ENCODE data around the gene IKZF4.
"Not testable (repeated sequence)": the region's sequence is repeated elsewhere in the genome, so short reads cannot be mapped to it uniquely, and the experiment has no call there.

The IKZF4 gene

DNA sequence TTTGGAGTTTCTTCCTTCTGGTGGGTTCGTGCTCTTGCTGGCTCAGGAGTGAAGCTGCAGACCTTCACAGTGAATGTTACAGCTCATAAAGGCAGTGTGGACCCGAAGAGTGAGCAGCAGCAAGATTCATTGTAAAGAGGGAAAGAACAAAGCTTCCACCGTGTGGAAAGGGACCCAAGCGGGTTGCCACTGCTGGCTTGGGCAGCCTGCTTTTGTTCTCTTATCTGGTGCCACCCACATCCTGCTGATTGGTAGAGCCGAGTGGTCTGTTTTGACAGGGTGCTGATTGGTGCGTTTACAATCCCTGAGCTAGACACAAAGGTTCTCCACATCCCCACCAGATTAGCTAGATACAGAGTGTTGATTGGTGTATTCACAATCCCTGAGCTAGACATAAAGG is 21.3 kb upstream of the IKZF4 start:
- not testable (repeated sequence) for H3K27me3 ChIP-seq (ENCODE audit: control insufficient read depth in 1 of 2, insufficient read depth in 2 of 2, low read length in 2 of 2); H3K9ac ChIP-seq (ENCODE audit: low read length in 2 of 2); H3K4me3 ChIP-seq (ENCODE audit: low read length in 2 of 2); H3K9me3 ChIP-seq (ENCODE audit: control insufficient read depth in 2 of 2, low read length in 2 of 2); H3K27ac ChIP-seq (ENCODE audit: low read length)
- Histone ChIP-seq H3K4me1 (ENCODE audit: control insufficient read depth, insufficient read depth, low read length) (peaks cover 13% of the 10 kb centered on the region), H3K36me3 (ENCODE audit: control insufficient read depth in 2 of 2, insufficient read depth in 2 of 2, low read length in 2 of 2) (peaks cover 5 to 11% of the 10 kb centered on the region in 2 donors)

DNA sequence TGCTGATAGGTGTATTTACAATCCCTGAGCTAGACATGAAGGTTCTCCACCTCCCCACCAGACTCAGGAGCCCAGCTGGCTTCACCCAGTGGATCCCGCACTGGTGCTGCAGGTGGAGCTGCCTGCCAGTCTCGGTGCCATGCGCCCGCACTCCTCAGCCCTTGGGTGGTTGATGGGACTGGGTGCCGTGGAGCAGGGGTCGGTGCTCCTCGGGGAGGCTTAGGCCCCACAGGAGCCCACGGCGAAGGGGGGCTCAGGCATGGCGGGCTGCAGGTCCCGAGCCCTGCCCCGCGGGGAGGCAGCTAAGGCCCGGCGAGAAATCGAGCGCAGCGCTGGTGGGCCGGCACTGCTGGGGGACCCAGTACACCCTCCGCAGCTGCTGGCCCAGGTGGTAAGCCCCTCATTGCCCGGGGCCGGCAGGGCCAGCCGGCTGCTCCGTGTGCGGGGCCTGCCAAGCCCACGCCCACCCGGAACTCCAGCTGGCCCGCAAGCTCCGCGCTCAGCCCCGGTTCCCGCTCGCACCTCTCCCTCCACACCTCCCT is 20.8 kb upstream of the IKZF4 start:
- peaks cover 9 to 11% of the 10 kb centered on the region in 2 donors for H3K36me3 ChIP-seq (ENCODE audit: control insufficient read depth in 2 of 2, insufficient read depth in 2 of 2, low read length in 2 of 2)

DNA sequence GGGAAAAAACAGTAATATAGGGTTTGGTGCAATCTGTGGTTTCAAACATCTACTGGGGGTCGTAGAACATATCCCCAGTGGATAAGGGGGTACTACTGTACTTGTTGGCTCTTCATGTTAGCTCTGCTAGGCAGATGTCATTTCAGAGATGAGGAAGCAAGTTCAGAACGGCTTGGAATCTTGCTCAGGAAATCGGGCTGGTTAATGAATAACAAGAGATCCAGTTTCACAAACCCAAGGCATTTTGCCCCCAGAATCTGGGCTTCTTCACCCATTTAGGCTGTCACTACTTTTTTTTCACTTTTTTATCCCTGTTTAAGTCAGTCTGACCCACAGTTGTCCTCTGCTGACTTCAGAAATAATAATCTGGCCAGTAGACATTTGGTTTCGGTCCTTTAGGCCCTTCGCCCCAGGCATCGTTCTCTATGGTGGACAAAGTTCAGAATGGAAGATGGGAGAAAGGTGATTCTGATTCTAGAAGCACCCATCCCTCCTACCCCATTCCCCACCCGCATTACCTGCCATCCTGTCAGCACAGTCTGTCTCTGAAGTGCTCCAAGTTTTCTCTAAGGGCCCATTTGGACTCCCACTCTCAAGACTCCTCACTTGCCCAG is 19.2 kb upstream of the IKZF4 start:
- H3K4me3 ChIP-seq (ENCODE audit: low read length in 2 of 2), result no peak overlapping the region
- H3K36me3 ChIP-seq (ENCODE audit: control insufficient read depth in 2 of 2, insufficient read depth in 2 of 2, low read length in 2 of 2), result peaks cover 9 to 11% of the 10 kb centered on the region in 2 donors
- H3K9ac ChIP-seq (ENCODE audit: low read length in 2 of 2), result no peak overlapping the region
- no peak overlapping the region for H3K27ac ChIP-seq (ENCODE audit: low read length)
- H3K27me3 ChIP-seq (ENCODE audit: control insufficient read depth in 1 of 2, insufficient read depth in 2 of 2, low read length in 2 of 2), result no peaks in the 10 kb centered on the region
- H3K9me3 ChIP-seq (ENCODE audit: control insufficient read depth in 2 of 2, low read length in 2 of 2), result no peaks in the 10 kb centered on the region
- peaks cover 9% of the 10 kb centered on the region for H3K4me1 ChIP-seq (ENCODE audit: control insufficient read depth, insufficient read depth, low read length)

More for the DNA sequence above, 20.8 kb upstream of the IKZF4 start:
- H3K4me3 ChIP-seq (ENCODE audit: low read length in 2 of 2); H3K27ac ChIP-seq (ENCODE audit: low read length); H3K9me3 ChIP-seq (ENCODE audit: control insufficient read depth in 2 of 2, low read length in 2 of 2); H3K27me3 ChIP-seq (ENCODE audit: control insufficient read depth in 1 of 2, insufficient read depth in 2 of 2, low read length in 2 of 2); H3K9ac ChIP-seq (ENCODE audit: low read length in 2 of 2): not testable (repeated sequence)
- peaks cover 13% of the 10 kb centered on the region for H3K4me1 ChIP-seq (ENCODE audit: control insufficient read depth, insufficient read depth, low read length)

DNA sequence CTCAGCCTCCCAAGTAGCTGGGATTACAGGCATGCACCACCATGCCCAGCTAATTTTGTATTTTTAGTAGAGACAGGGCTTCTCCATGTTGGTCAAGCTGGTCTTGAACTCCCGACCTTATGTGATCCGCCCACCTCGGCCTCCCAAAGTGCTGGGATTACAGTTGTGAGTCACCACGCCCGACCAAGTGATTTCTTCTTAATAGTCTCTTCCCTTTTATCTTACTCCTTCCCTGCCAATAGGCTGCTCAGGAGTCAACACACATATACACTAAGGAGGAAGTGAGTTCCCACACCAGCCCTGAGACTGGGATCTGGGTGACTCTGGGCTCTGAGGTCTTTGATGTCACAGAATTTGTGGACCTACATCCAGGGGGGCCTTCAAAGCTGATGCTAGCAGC is 17.5 kb upstream of the IKZF4 start:
- Histone ChIP-seq H3K4me1 (ENCODE audit: control insufficient read depth, insufficient read depth, low read length) (peaks cover 12% of the 10 kb centered on the region), H3K36me3 (ENCODE audit: control insufficient read depth in 2 of 2, insufficient read depth in 2 of 2, low read length in 2 of 2) (peaks cover 9 to 11% of the 10 kb centered on the region in 2 donors)
- not testable (repeated sequence) for H3K27ac ChIP-seq (ENCODE audit: low read length); H3K9ac ChIP-seq (ENCODE audit: low read length in 2 of 2); H3K27me3 ChIP-seq (ENCODE audit: control insufficient read depth in 1 of 2, insufficient read depth in 2 of 2, low read length in 2 of 2); H3K9me3 ChIP-seq (ENCODE audit: control insufficient read depth in 2 of 2, low read length in 2 of 2); H3K4me3 ChIP-seq (ENCODE audit: low read length in 2 of 2)

DNA sequence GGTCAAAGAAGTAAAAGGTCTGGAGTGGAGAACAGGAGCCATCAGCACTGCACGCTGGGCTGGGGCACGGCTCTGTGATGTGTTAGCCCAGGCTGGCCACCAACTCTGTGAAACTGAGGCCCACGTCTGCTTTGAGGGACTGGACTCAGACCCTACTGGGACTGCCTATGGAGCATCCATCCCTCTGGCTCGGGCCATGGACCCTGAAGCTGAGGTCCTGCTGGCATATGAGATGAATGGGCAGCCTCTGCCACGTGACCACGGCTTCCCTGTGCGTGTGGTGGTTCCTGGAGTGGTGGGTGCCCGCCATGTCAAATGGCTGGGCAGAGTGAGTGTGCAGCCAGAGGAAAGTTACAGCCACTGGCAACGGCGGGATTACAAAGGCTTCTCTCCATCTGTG is 16.6 kb upstream of the IKZF4 start:
- Histone ChIP-seq H3K4me1 (ENCODE audit: control insufficient read depth, insufficient read depth, low read length) (peaks cover 12% of the 10 kb centered on the region), H3K36me3 (ENCODE audit: control insufficient read depth in 2 of 2, insufficient read depth in 2 of 2, low read length in 2 of 2) (peaks cover 9 to 11% of the 10 kb centered on the region in 2 donors), H3K4me3 (ENCODE audit: low read length in 2 of 2) (no peak overlapping the region), H3K27ac (ENCODE audit: low read length) (no peak overlapping the region), H3K9ac (ENCODE audit: low read length in 2 of 2) (no peak overlapping the region), H3K9me3 (ENCODE audit: control insufficient read depth in 2 of 2, low read length in 2 of 2) (no peaks in the 10 kb centered on the region), H3K27me3 (ENCODE audit: control insufficient read depth in 1 of 2, insufficient read depth in 2 of 2, low read length in 2 of 2) (no peaks in the 10 kb centered on the region)

DNA sequence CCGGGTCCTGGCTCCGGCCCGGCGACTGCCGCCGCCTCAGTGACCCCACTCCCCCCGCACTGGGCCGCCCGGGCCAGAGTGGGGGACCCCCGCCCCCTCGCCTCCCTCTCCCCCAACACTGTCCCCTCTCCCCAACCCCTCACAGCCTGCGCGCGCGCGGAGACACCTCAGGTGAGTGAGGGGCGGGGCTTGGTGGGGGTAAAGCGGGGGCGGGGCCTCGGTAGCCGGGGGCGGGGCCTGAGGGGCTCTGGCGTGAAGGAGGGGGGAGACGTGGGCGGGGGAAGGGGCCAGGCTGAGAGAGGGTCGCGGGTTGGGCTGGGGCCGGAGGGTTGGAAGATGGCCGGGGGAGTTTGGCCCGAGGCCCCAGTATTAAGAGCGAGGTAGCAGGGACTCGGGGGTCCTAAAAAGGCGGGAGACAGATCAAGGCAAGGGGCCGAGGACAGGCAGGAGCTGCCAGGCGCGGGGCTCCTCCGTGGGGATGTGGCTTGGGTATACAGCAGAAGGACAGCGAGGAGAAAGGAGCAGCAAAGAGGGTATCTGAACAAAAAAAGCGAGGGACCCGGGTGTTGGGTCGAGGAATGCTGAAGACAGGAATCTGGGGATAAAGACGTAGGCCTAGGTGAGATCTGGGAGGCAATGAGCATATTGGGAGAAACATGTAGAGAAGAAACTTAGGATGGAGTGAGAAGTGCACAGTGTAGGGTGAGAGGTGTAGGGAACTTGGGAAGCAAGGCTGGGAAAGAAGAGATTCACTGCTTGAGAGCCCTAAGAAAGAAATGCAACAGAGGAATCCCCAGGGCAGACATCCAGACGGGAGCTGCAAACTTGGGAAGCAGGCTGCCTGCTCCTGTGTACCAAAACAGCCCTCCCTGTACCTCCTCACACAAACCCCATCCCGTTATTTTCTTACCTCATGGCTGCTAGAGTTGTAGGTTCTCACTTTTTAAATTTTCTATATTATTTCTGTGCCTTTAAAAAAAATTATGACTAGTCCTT is 13.0 kb upstream of the IKZF4 start:
- Histone ChIP-seq H3K27me3 (ENCODE audit: control insufficient read depth in 1 of 2, insufficient read depth in 2 of 2, low read length in 2 of 2) (no peaks in the 10 kb centered on the region), H3K9ac (ENCODE audit: low read length in 2 of 2) (peak overlapping the region; percentile 69 to 74)

DNA sequence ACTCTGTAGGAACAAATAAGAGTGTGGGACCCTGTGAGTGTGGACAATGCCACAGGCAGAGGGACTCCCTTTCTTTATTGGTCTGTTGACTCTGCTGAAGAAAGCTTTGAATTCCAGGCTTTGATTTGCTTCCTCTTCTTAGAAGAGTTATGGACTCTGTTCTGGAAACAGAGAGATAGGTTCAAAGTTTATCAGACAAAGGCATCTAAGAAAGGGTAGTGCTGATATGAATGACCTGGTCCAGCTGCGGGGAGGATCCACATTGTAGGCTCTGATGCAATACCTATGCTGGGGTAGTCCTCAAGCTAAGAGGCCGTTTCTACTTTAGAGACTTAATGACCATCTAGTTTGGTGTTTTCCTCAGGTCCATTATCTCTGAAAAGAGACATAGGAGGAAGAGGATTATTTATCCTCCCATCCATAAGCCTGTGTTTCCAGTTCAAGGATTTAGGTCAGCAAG is 10.7 kb upstream of the IKZF4 start:
- H3K4me1 ChIP-seq (ENCODE audit: control insufficient read depth, insufficient read depth, low read length), result peaks cover 12% of the 10 kb centered on the region
- no peak overlapping the region for H3K9ac ChIP-seq (ENCODE audit: low read length in 2 of 2)
- peaks cover 0 to 8% of the 10 kb centered on the region in 2 donors for H3K36me3 ChIP-seq (ENCODE audit: control insufficient read depth in 2 of 2, insufficient read depth in 2 of 2, low read length in 2 of 2)

More for the DNA sequence above, 13.0 kb upstream of the IKZF4 start:
- H3K4me1 ChIP-seq (ENCODE audit: control insufficient read depth, insufficient read depth, low read length), result peaks cover 12% of the 10 kb centered on the region
- no peaks in the 10 kb centered on the region for H3K9me3 ChIP-seq (ENCODE audit: control insufficient read depth in 2 of 2, low read length in 2 of 2)
- peaks cover 8 to 12% of the 10 kb centered on the region in 2 donors for H3K36me3 ChIP-seq (ENCODE audit: control insufficient read depth in 2 of 2, insufficient read depth in 2 of 2, low read length in 2 of 2)
- peak overlapping the region; percentile 77 for H3K27ac ChIP-seq (ENCODE audit: low read length)
- peak overlapping the region; percentile 79 to 87 for H3K4me3 ChIP-seq (ENCODE audit: low read length in 2 of 2)

DNA sequence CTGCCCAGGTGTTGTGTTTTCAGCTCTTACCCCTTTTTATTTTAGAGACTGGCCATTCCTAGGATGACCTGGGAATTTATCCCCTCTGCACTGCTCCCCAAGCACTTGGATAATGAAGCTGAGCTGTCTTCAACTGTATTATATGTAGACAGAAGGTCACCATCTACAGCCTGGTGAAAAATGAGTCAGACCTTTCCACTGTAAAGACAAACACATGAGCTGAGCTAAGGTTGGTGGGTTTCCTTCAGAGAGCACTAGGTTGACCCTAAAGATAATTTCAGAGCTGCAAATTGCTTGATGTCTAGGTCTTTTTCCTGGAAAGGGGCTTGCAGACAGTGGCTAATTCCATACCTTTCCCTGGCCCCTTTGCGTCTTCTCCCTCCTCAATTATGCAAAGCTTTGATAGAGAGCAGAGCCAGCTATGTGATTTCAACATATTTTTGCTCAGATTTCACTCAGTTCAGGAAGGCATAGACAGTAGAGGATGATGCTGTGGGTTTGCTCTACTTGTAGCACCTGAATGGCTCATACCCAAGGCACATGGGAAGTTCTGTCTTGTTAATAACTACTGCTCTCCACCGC is 9.2 kb upstream of the IKZF4 start:
- no peak overlapping the region for H3K4me3 ChIP-seq (ENCODE audit: low read length in 2 of 2)
- H3K9me3 ChIP-seq (ENCODE audit: control insufficient read depth in 2 of 2, low read length in 2 of 2), result no peaks in the 10 kb centered on the region
- no peak overlapping the region for H3K9ac ChIP-seq (ENCODE audit: low read length in 2 of 2)
- H3K27me3 ChIP-seq (ENCODE audit: control insufficient read depth in 1 of 2, insufficient read depth in 2 of 2, low read length in 2 of 2), result no peaks in the 10 kb centered on the region
- H3K4me1 ChIP-seq (ENCODE audit: control insufficient read depth, insufficient read depth, low read length), result peaks cover 12% of the 10 kb centered on the region
- H3K36me3 ChIP-seq (ENCODE audit: control insufficient read depth in 2 of 2, insufficient read depth in 2 of 2, low read length in 2 of 2), result peaks cover 0 to 8% of the 10 kb centered on the region in 2 donors
- H3K27ac ChIP-seq (ENCODE audit: low read length), result no peak overlapping the region

More for the DNA sequence above, 10.7 kb upstream of the IKZF4 start:
- Histone ChIP-seq H3K27me3 (ENCODE audit: control insufficient read depth in 1 of 2, insufficient read depth in 2 of 2, low read length in 2 of 2) (no peaks in the 10 kb centered on the region), H3K27ac (ENCODE audit: low read length) (peak overlapping the region; percentile 24), H3K9me3 (ENCODE audit: control insufficient read depth in 2 of 2, low read length in 2 of 2) (no peaks in the 10 kb centered on the region), H3K4me3 (ENCODE audit: low read length in 2 of 2) (no peak overlapping the region)

DNA sequence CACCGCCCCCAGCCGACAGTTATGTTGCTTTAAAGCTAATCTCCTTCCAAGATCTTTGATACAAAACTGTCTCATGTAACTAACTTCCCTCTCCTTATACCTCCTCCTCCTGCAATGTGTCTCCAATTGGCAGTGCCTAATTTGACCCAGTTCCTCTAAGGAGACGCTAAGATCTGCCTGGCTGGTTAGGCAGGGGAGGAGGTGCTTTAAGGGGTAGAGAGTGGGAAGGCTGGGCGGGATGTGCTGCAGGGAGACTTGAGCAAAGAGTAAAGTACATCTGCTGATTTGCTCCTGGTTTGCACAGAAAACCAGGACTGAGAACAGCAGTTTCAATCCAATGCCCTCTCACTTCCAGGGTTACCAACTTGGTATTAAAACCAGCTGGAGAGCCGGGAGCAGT is 7.4 kb upstream of the IKZF4 start:
- Histone ChIP-seq H3K27ac (ENCODE audit: low read length) (no peak overlapping the region), H3K9ac (ENCODE audit: low read length in 2 of 2) (no peak overlapping the region), H3K36me3 (ENCODE audit: control insufficient read depth in 2 of 2, insufficient read depth in 2 of 2, low read length in 2 of 2) (peaks cover 5 to 8% of the 10 kb centered on the region in 2 donors), H3K9me3 (ENCODE audit: control insufficient read depth in 2 of 2, low read length in 2 of 2) (no peaks in the 10 kb centered on the region), H3K27me3 (ENCODE audit: control insufficient read depth in 1 of 2, insufficient read depth in 2 of 2, low read length in 2 of 2) (no peaks in the 10 kb centered on the region), H3K4me3 (ENCODE audit: low read length in 2 of 2) (no peak overlapping the region), H3K4me1 (ENCODE audit: control insufficient read depth, insufficient read depth, low read length) (no peaks in the 10 kb centered on the region)

DNA sequence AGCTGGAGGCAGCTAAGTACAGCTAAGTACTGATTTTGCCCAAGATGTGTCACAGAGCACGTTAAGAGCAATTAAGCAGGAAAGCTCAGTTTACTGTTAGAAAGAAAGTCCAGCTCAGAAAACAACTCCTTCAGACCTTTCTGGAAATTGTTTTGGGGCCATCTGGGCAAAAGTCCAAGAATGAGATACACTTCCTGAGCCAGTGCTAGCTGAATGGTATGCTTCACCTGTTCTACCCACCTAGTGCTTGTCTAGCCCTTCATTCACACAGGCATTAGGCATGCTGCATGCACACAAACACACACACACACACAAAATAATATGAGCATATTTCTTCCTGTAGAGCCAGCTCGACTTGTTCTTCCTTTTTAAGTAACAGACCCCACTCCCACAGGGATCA is 6.6 kb upstream of the IKZF4 start:
- Histone ChIP-seq H3K4me3 (ENCODE audit: low read length in 2 of 2) (no peak overlapping the region), H3K9ac (ENCODE audit: low read length in 2 of 2) (no peak overlapping the region), H3K27me3 (ENCODE audit: control insufficient read depth in 1 of 2, insufficient read depth in 2 of 2, low read length in 2 of 2) (no peaks in the 10 kb centered on the region), H3K27ac (ENCODE audit: low read length) (no peak overlapping the region), H3K4me1 (ENCODE audit: control insufficient read depth, insufficient read depth, low read length) (no peaks in the 10 kb centered on the region), H3K9me3 (ENCODE audit: control insufficient read depth in 2 of 2, low read length in 2 of 2) (no peaks in the 10 kb centered on the region), H3K36me3 (ENCODE audit: control insufficient read depth in 2 of 2, insufficient read depth in 2 of 2, low read length in 2 of 2) (peaks cover 5 to 8% of the 10 kb centered on the region in 2 donors)
